GM21717 (cell line): ENCODE data around the gene ZMYM4.
"Not testable (repeated sequence)": the region's sequence is repeated elsewhere in the genome, so short reads cannot be mapped to it uniquely, and the experiment has no call there.

Source experiments
- ATAC-seq: cut with Tn5 transposase; IDR thresholded peaks from one replicate; pipeline ENCODE4 v1.9.1; 2021; ENCODE audit warnings: mild to moderate bottlenecking, moderate library complexity; ENCODE audit not compliant: unreplicated experiment

ZMYM4 gene

DNA sequence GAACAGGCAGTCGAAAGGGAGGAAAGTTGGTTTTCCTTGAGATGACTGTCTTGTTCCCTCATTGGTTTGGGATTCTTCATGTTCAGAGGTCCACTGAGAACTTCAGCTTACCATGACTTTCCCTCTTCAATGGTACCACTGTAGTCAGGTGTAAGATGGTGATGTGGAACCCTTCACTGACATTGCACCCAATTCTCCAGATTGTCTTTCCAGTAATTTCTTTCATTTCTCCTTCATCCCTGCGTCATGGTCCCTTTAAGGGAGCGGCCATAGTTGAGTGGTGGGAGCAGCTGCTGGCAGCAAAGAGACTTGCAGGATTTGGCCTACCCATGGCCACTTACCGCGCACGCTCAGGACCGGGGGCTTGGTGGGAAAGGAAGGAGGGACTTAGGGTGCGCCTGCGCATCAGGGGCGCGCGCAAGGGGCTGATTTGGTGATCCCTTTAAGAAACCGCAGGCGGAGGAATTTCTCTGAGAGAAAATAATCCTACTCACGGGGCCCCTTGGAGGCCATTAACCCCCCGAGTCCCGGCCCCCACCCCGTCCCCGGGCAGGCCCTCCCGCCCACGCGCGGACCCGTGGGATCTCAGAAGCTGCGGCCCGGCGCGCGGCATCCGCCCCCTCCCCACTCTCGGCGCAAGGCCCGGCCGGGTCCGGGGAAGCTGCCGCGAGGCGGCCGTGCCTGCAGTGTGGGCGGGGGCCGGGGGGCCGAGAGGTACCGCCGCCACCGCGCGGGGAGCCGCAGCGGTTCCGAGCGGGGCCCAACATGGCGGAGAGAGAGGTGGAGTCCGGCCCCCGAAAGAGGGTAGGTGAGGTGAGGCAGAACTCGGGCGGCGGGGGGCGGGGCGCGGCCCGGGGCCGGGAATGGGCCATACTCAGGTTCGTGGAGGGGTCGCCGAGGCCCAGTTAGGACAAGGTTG lies at the start of gene ZMYM4:
Gene ZMYM4 (plus strand): TSS at position 428 of the 919 bp plus-strand sequence. CDS start 338 bp downstream, at position 766.
- peak; percentile 80 for ATAC-seq

DNA sequence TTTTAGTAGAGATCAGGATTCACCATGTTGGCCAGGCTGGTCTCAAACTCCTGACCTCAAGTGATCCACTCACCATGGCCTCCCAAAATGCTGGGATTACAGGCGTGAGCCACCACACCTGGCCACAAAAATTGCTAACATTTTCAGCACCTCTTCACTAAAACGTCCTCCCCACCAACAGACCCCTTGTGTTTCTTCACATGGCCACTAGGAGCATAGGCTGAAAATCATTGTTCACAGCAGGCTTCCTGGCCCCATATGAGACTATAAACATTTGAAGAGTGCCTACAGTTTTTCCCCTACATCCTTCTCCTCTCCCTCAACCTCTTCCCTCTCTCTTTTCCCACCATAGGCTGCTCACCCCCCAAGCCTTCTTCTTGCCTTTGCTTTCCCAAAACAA lies 47.5 kb upstream of the ZMYM4 start:
- ATAC-seq = no peak

DNA sequence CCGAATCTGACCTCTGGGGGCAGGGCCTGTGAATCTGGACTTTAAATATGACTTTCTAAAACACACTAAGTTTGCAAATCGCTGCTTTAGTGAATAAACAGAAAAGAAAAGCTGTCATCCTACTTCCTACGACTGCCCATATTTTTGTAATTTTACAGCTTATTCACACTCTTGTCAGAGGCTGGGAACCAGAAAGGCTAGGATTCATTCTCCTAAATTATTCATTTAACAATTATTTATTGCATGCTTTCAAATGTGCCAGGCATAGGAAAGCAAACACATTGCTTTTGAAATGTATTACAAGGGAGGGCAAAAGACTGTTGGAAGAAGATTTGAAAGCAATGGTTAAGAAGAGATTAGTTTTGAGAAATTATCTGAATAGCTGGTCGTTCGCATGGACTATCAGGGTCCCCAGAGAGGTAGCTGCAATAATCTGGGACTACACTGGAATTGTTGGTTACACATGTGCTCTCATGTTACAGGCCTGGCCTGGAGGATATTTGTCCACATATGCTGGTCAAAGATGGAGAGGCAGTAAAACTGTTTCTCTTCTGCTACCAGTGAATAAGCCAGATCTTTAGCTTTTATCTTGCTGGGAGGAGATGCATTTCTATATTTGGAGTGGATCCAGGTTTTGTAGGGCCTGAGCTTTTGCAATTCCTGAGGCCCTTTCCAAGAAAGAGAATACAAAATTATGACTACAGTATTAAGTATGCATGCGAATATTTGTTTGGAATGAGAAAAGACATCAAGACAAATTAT lies 46.0 kb upstream of the ZMYM4 start:
- no peak for ATAC-seq

DNA sequence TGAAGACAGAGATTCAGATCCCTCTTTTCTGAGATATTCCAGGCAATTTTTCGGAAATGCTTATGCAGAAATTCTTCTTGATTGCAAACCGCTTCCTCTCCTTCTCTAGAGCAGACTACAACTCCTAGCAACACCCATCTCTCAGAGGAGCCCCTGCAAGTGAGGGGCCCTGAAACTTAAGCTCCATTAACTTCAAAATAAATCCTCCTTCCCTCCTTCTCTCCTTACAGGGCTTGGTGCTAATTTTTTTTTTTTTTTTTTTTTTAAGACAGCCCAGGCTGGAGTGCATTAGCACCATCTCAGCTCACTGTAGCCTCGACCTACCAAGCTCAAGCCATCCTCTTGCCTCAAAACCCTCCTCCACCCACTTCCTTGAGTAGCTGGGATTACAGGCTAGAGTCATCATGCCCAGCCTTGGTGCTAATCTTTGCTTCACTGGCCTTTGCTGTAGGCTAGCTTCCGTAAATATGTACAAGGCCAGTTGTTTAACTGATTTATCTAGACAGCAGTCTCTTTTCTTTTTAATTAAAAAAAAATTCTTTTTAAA lies 45.4 kb upstream of the ZMYM4 start:
- no peak for ATAC-seq

DNA sequence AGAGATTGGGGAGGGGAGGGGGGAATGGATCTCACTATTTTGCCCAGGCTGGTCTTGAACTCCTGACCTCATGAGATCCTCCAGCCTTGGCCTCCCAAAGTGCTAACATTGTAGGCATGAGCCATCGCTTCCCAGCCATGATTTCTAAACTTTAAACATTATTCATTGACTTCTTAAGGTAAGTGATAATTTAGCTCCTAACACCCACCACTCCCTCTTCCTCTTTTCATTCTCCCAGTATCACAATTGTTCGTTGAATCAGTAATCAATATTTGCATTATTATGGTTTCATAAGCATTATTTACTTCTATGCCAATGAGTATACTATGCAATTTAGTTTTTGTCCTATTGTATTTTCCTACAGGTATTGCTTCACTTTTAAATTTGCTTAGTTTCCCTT lies 42.0 kb upstream of the ZMYM4 start:
- ATAC-seq = no peak

DNA sequence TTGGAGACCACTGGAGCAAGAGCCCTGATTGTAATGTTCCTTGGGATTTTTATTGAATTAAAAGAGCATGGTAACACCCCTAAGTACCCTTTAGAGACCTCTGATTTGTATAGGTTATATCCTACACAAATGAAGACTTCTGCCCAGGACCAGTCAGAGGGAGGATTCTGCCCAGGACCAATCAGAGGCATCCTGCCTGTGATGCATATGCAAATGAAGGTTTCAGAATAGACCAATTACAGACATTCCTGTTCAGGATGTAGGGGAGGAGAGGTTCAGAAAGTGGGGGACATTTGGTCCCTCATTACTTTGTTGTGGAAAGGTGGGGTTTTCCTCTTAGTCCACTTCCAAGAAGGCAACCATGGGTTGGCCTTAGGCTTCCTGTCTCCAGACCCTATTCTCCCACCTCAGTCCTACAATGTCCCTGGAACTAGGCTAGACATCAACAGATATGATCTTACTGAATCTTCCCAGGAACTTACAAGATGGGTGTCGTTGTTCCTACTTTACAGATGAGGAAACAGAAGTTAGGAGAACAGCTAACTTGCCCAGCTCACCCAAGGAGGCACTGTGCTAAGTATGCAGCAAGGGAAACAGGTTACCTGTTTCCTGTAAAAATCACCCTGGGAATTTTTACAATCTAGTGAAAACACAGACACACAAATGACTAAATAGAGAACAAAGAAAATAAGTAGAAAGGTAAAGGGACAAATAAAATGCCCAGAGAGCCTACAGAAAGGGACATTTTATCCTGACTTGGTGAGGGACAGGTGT lies 38.7 kb upstream of the ZMYM4 start:
- ATAC-seq = no peak

DNA sequence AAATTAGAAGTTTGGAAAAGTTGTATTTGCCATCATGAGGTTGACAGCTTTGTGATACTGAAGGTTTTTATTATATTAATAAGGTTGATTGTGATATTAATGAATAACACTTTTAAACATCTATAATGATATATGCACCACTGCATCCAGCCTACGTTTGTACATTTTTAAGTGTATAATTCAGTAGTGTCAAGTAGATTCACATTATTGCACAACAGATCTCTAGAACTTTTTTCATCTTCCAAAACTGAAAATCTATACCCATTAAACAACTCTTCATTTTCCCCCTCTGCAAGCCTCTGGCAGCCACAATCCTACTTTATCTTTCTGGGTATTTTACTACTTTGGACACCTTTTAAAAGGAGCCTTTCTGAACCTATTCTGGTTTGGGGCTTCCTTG lies 37.2 kb upstream of the ZMYM4 start:
- no peak for ATAC-seq

DNA sequence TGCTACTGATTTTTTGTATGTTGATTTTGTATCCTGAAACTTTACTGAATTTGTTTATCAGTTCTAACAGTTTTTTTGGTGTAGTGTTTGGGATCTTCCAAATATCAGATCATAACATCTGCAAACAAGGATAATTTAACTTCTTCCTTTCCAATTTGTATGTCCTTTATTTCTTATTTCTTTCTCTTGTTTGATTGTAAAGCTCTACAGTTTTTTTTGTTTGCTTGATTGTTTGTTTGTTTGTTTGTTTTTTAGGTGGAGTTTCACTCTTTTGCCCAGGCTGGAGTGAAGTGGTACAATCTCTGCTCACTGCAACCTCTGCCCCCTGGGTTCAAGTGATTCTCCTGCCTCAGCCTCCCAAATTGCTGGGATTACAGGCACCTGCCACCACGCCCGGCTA lies 31.7 kb upstream of the ZMYM4 start:
- ATAC-seq = not testable (repeated sequence)

DNA sequence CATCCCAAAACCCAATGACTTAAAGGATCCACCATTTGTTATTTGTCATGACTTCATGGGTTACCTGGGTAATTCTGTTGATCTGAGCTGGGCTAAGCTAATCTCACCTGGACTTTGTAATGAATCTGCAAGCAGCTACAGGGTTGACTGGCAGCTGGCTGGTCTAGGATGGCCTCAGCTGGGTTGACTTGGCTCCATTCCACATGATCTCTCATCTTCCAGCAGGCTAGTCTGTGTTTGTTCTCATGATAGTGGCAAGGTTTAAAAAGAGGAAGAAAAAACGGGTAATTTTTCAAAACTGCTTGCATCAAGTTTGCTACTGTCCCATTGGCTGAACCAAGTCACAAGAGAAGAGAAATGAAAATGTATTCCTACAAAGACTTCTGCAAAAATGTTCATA lies 24.8 kb upstream of the ZMYM4 start:
- ATAC-seq = no peak

DNA sequence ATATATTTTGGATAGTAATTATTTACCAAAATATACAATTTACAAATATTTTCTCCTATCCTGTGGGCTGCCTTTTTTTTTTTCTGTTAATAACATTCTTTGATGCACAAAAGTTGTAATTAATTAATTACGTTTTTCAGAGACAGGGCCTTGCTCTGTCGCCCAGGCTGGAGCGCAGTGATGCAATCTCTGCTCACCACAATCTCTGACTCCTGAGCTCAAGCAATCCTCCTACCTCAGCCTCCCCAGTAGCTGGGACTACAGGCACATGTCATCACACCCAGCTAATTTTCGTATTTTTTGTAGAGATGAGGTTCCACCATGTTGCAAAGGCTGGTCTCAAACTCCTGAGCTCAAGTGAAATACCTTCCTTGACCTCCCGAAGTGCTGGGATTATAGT lies 21.3 kb upstream of the ZMYM4 start:
- ATAC-seq = no peak

DNA sequence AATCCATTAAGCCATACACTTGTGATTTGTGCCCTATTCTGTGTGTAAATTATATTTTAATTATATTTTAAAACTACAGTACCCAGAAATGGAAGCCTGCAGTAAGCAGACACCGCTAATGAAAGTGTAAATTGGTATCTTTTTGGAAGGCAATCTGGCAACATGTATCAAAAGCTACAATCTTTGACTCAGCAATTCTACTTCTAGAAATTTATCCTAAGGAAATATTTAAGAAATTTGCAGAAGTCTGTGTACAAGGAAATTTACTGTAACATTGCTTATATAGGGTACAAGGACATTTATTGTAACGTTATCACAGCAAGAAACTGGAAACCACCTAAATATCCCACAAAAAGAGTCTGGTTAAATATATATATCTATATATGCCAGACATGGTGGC lies 14.6 kb upstream of the ZMYM4 start:
- ATAC-seq = no peak

DNA sequence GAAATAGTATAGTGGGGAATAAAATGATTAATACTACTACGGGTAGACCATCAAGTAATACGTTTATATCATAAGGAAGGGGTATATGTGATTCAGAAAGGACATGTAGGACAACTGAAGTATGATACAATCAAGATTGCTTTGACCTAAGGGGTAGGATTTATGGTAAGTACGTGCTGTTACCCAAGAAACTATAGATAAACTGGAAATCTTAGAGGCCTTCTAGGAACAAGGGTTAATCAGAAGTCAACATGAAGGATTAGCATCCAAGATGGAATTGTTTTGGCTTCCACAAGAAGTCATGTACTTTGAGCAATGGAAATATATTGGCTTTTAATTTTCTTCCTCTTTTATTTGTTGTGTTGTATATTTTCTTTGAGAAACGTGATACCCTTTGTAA lies 13.2 kb upstream of the ZMYM4 start:
- ATAC-seq = no peak

DNA sequence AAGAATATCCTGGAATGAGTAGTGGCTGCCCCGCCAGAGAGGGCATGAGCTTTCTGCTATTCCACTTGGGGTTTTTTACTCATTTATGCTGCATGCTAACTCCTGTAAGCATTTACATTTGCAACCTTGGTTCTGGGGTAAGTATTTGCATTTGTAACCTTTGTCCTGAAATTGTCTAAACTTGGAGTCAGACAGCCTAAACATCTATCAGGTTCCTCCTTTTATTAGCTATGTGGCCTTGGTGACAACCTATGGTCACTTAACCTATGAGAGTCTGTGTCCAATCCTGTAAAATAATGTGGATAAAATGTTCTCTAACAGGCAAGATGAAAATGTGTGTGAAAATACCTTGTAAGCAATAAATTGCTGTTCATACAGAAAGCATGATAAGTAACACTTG lies 8.9 kb upstream of the ZMYM4 start:
- ATAC-seq = no peak

DNA sequence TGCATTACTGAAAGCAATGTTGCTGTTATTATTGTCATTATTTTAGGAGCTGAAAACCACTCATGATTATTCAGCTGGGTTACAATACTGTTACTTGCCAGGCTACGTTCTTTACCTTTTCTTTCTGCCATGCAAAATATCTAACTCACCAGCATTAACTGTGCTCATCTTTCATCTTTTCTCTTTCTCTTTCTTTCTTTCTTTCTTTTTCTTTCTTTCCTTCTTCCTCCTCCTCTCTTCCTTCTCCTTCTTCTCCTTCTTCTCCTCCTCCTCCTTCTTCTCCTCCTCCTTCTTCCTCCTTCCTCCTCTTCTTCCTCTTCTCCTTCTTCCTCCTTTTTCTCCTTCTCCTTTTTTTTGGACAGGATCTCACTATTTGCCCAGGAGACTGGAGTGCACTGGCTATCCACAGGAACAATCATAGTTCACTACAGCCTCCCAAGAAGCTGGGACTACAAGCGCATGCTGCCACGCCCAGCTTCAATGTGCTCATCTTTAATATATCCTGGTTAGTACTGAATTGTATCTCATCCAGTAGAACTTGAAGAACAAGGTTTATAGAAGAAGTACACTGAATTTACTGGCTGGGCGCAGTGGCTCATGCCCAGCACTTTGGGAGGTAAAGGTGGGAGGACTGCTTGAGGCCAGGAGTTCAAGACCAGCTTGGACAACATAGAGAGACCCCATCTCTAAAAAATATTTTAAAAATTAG lies 6.9 kb upstream of the ZMYM4 start:
- ATAC-seq = no peak

DNA sequence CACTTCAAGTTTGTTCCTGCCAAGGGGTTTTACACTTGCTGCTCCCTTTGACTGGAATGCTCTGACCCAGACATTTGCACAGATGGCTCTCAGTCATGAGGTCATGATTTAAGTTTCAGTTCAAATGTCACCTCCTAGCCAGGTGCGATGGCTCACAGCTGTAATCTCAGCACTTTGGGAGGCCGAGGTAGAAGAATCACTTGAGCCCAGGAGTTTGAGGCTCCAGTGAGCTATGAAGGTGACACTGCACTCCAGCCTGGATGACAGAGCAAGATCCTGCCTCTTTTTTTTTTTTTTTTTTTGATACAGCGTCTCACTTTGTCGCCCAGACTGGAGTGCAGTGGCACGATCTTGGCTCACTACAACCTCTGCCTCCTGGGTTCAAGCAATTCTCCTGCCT lies 4.5 kb upstream of the ZMYM4 start:
- ATAC-seq = no peak

DNA sequence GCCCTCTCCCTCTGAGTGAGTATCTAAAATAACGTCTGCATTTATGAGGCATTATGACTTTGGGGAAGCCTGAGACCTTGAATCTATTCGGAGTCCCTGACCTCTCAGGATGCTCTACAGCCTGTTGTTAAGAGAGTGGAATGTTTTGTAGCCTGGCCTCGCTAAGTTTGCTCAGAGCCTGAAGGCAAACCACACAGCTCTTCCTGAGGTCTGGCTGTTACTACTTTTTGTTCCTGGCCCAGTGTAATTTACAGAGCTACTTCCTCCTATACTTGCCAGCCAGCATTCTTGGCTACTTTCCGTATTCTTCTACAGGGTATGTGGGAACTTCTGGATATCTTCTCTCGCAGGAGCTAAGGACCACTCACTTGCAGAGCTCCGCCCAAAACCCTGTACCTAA lies 3.6 kb upstream of the ZMYM4 start:
- no peak for ATAC-seq

DNA sequence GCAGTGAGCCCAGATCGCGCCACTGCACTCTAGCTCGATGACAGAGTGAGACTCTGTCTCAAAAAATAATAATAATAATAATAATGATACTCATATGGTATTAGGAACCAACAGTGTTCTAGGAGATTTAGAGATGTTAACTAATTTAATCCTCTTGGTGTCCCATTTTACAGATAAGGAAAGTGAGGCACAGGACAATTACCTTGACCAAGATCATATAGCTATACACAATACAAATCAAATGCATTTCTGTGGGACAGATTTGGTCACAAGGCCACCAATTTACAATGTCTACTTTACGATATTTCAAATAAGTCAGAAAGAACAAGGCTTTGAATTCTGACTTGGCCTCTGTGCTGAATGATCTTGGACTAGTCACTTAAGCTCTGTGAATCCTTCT lies 2.2 kb upstream of the ZMYM4 start:
- ATAC-seq = no peak

DNA sequence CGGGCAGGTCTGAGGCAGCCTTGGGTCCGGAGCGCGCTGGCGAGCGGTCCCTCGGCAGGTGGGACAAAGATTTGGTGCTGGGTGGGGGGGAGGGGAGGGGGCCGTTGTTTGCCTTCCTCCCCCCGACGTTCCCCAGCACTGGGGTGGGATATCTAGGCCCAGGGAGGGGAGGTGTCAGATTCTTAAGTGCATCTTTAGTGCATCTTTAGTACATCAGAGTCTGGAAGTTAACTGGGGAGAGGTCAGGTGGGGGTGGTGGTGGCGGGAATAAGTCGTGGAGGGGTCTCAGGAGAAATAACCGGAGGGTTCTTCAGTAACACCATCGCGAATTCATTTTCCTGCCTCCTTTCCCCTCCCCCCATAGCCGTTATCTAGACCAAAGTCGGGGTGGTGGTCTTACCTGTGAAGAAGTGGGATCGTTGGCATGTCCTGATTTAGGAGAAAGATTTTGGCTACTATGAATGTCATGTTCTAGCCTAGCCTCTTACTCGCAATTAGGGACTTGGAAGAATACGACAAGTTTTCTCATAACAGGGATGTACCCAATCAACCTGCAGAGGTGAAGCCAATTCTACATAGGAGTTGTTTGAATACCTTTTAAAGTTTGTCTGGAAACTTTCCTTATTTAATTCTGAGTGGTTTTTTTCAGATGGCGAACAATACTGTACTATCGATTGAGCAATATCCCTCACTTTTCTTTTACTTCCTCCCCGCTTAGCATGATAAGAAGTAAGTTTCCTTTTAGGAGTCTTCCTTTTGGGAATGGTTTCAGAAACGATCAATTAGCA lies 886 bp downstream of the ZMYM4 start:
- no peak for ATAC-seq

DNA sequence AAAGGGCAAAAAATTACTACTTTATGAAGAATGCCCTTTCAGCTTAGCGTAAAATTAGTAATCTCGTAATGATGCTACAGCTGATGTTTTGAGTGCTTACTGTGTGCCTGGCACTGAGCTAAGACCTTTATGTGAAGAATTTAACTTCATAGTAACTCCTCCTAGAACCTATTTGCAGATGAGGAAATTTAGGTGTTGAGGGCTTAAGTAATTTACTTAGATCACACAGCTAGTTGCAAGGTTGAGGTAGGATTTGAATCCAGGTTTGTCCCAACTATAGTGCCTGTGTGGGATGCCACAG lies 1.4 kb downstream of the ZMYM4 start:
- no peak for ATAC-seq

DNA sequence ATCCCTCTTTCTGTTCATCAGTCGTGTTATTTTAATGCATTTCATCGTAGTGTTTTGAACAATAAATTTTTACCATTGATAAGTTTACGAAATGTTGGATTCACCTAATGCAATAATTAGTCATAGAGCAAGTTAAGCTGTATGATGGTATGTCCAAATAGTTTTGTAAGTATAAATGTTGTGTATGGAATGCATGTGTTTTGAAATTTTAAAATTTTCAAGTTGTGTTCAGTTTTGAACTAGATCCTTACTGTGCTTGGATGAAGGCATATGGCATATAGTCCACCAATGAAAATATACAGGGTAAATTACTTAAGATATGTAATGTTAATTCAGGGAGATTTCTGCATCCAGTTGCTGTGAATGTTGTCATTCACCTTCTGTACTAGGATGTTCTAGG lies 2.3 kb downstream of the ZMYM4 start:
- ATAC-seq = no peak
